Left forelimb (tissue), 1 donor: ENCODE measurements around the gene DNAJB6.

Experiments used
- DNase-seq: peaks from one replicate; pipeline ENCODE4 v3.0.0-alpha.2; 2018; ENCODE audit warnings: low spot score

Gene DNAJB6

GRCh38 chr7:157370742-157371141 is 33.9 kb downstream of the DNAJB6 start:
- DNase-seq: no peak

GRCh38 chr7:157371296-157371695 is 34.5 kb downstream of the DNAJB6 start:
- DNase-seq: no peak

GRCh38 chr7:157372300-157373232 is 35.8 kb downstream of the DNAJB6 start:
- DNase-seq: no peak

GRCh38 chr7:157373493-157373892 is 36.7 kb downstream of the DNAJB6 start:
- DNase-seq: no peak

GRCh38 chr7:157375410-157375809 is 38.6 kb downstream of the DNAJB6 start:
- no peak for DNase-seq

GRCh38 chr7:157377436-157378124 is 40.8 kb downstream of the DNAJB6 start:
- DNase-seq: no peak

- no peak for DNase-seq
Observed at GRCh38 chr7:157378390-157378789, 41.6 kb downstream of the DNAJB6 start.

GRCh38 chr7:157379493-157379892 is 42.7 kb downstream of the DNAJB6 start:
- DNase-seq: no peak

- no peak for DNase-seq
Observed at GRCh38 chr7:157380416-157380815, 43.6 kb downstream of the DNAJB6 start.

- DNase-seq: no peak
Observed at GRCh38 chr7:157383868-157384267, 47.1 kb downstream of the DNAJB6 start.

GRCh38 chr7:157384301-157384700 is 47.5 kb downstream of the DNAJB6 start:
- DNase-seq: no peak

GRCh38 chr7:157386979-157387800 is 50.4 kb downstream of the DNAJB6 start:
- DNase-seq: no peak

- no peak for DNase-seq
Observed at GRCh38 chr7:157388301-157388700, 51.5 kb downstream of the DNAJB6 start.

- no peak for DNase-seq
Observed at GRCh38 chr7:157389951-157390730, 53.3 kb downstream of the DNAJB6 start.

GRCh38 chr7:157391036-157391710 is 54.4 kb downstream of the DNAJB6 start:
- DNase-seq: no peak

GRCh38 chr7:157392256-157393037 is 55.6 kb downstream of the DNAJB6 start:
- DNase-seq: no peak

- DNase-seq: no peak
Observed at GRCh38 chr7:157394246-157395191, 57.7 kb downstream of the DNAJB6 start.

GRCh38 chr7:157395206-157395605 is 58.4 kb downstream of the DNAJB6 start:
- no peak for DNase-seq
